SK-N-SH (cell line): Measurements from ENCODE around the gene TLE1.

Source experiments
- CTCF ChIP-seq: fragments of 200-600 bp; sonication (generic); IDR thresholded peaks from 2 replicates; pipeline ENCODE4 v1.6.1; 2017; ENCODE audit warnings: antibody characterized with exemption, mild to moderate bottlenecking, moderate library complexity
- EZH2phosphoT487 ChIP-seq: fragments of 200-600 bp; sonication (generic); IDR thresholded peaks from 2 replicates; pipeline ENCODE4 v1.6.1; 2017; ENCODE audit warnings: low read depth, mixed run types, mild to moderate bottlenecking, antibody characterized with exemption, moderate library complexity, borderline replicate concordance

GRCh38 chr9:81535542-81536241 lies 153.7 kb downstream of the TLE1 start:
- TF ChIP-seq CTCF (no peak), EZH2phosphoT487 (no peak)
